K562 (cell line): ENCODE results near the gene TFAM. TPM values are rescaled to one million over a fixed set of nuclear protein-coding genes. Genes with fewer than 3 reads are reported as not detected.

ENCODE experiments used
- ATAC-seq: fragments of 200-7000 bp; cut with Tn5 transposase; 3 replicates; pipeline ENCODE4 v1.9.1; 2020; ENCODE audit warnings: moderate library complexity
- BruUV-seq: library from RNA; stranded (reverse); fragments of 400-500 nt; replicated peaks from 2 replicates; lab custom pipeline; 2021; lab: Mats Ljungman, UMichigan
- CTCF ChIA-PET: fragments of 300-600 bp; formaldehyde crosslinking; extraction: SDS; loops from one replicate; lab custom pipeline; 2021; ENCODE audit warnings: low intra/inter-chr PET ratio; lab: Yijun Ruan, JAX
- POLR2A ChIA-PET: fragments of 300-600, 350-650 bp; sonication (Branson Sonifier 250); formaldehyde crosslinking; extraction: SDS; loops from one replicate; lab custom pipeline; 2021; ENCODE audit warnings: antibody characterized with exemption, inconsistent platforms; lab: Yijun Ruan, JAX
- DNase-seq, 4 experiments: peaks; one replicate each; pipeline versions ENCODE4 v3.0.0 to v3.0.0-alpha.2; 2011 to 2018; ENCODE audit warnings: low spot score in 3 of 4, mixed read lengths in 3 of 4; ENCODE audit errors: extremely low read depth in 1 of 4
- FAIRE-seq: peaks from 2 replicates; lab custom pipeline; 2011; peaks lifted over from hg19 to GRCh38; lab: Jason Lieb, UNC
- H2AFZ ChIP-seq: 2 replicates; pipeline ENCODE4 v1.6.0; 2011; ENCODE audit warnings: low read depth, low read length, control low read depth, inconsistent platforms
- H3K27ac ChIP-seq: fragments of 200-600 bp; 3 replicates; pipeline ENCODE4 v1.8.0; 2011; ENCODE audit warnings: low read depth, mild to moderate bottlenecking, control low read depth, inconsistent platforms, low read length, moderate library complexity, mixed read lengths; ENCODE audit errors: extremely low read depth
- H3K27me3 ChIP-seq, 2 experiments: fragments of 300-600 bp in 1 of 2; 2 replicates in 1 of 2; 3 replicates in 1 of 2; pipeline versions ENCODE4 v1.6.0 to v1.8.0; 2011; ENCODE audit warnings: inconsistent platforms in 2 of 2, low read length in 2 of 2, mild to moderate bottlenecking in 1 of 2, mixed read lengths in 1 of 2, moderate library complexity in 1 of 2; ENCODE audit not compliant: control insufficient read depth in 2 of 2, insufficient read depth in 2 of 2
- H3K36me3 ChIP-seq: fragments of 300-600 bp; 3 replicates; pipeline ENCODE4 v1.8.0; 2011; ENCODE audit warnings: mild to moderate bottlenecking, low read length, inconsistent platforms; ENCODE audit not compliant: control insufficient read depth, insufficient read depth
- H3K4me1 ChIP-seq, 2 experiments: fragments of 200-600 bp in 1 of 2; replicated peaks in 1 of 2; 2 replicates in 1 of 2; 3 replicates in 1 of 2; pipeline versions ENCODE4 v1.5.1 to v1.8.0; 2011; ENCODE audit warnings: inconsistent platforms in 2 of 2, low read length in 2 of 2, mild to moderate bottlenecking in 1 of 2, mixed read lengths in 1 of 2, moderate library complexity in 1 of 2; ENCODE audit not compliant: control insufficient read depth in 2 of 2, insufficient read depth in 2 of 2
- H3K4me2 ChIP-seq: 2 replicates; pipeline ENCODE4 v1.6.1; 2011; ENCODE audit warnings: low read length, control low read depth, inconsistent platforms, mixed read lengths; ENCODE audit not compliant: insufficient read depth
- H3K4me3 ChIP-seq: fragments of 200-600 bp; sonication (generic), shearing (Covaris generic); 2 replicates; pipeline ENCODE4 v1.5.1; 2016; ENCODE audit warnings: control low read depth, inconsistent platforms
- H3K79me2 ChIP-seq: fragments of 200-600 bp; 3 replicates; pipeline ENCODE4 v1.8.0; 2011; ENCODE audit warnings: low read length, inconsistent platforms; ENCODE audit not compliant: control insufficient read depth, insufficient read depth
- H3K9ac ChIP-seq, 2 experiments: 2 replicates each; pipeline versions ENCODE4 v1.6.0 to v1.6.1; 2011; ENCODE audit warnings: low read depth in 2 of 2, low read length in 2 of 2, control low read depth in 1 of 2, inconsistent platforms in 1 of 2, mild to moderate bottlenecking in 1 of 2, mixed read lengths in 1 of 2; ENCODE audit not compliant: insufficient read depth in 1 of 2
- H3K9me1 ChIP-seq: one replicate; pipeline ENCODE4 v1.6.0; 2011; ENCODE audit warnings: inconsistent platforms, mild to moderate bottlenecking, low read length, moderate library complexity; ENCODE audit not compliant: control insufficient read depth, insufficient read depth
- H3K9me3 ChIP-seq: replicated peaks from 2 replicates; pipeline ENCODE4 v1.5.1; 2011; ENCODE audit warnings: low read depth, low read length, inconsistent platforms; ENCODE audit not compliant: control insufficient read depth, insufficient read depth
- H4K20me1 ChIP-seq: replicated peaks from 2 replicates; pipeline ENCODE4 v1.6.1; 2011; ENCODE audit warnings: low read length, inconsistent platforms, mixed read lengths; ENCODE audit not compliant: control insufficient read depth, insufficient read depth
- CREBBP ChIP-seq: IDR thresholded peaks from one replicate; pipeline ENCODE4 v1.6.1; 2012; ENCODE audit warnings: low read depth, mild to moderate bottlenecking, control low read depth, inconsistent platforms, low read length
- CREM ChIP-seq: IDR thresholded peaks from 2 replicates; pipeline ENCODE4 v1.6.1; 2014; ENCODE audit warnings: antibody characterized with exemption, low read depth
- CSDE1 ChIP-seq, 2 experiments: fragments of 450-650 bp; IDR thresholded peaks; 2 replicates each; pipeline ENCODE4 v1.6.1; 2016; ENCODE audit warnings: mild to moderate bottlenecking in 1 of 2
- E2F4 ChIP-seq: sonication (generic); formaldehyde crosslinking; IDR thresholded peaks from 2 replicates; pipeline ENCODE4 v1.8.0; 2022; ENCODE audit warnings: mild to moderate bottlenecking, low read depth, missing genetic modification reagents
- GABPB2 ChIP-seq: fragments of 250-450 bp; sonication (Bioruptor Pico); conservative IDR thresholded peaks from 2 replicates; pipeline ENCODE4 v1.5.1; 2021; ENCODE audit warnings: mild to moderate bottlenecking
- MEF2A ChIP-seq: IDR thresholded peaks from 2 replicates; pipeline ENCODE4 v1.6.1; 2011; ENCODE audit warnings: low read depth, mild to moderate bottlenecking, low read length, moderate library complexity; ENCODE audit not compliant: control insufficient read depth
- NR4A1 ChIP-seq, 2 experiments: fragments of 250-450 bp in 1 of 2; fragments of 450-650 bp in 1 of 2; sonication (Bioruptor Pico) in 1 of 2; IDR thresholded peaks; 2 replicates each; pipeline versions ENCODE4 v1.4.0 to v1.6.1; 2016 to 2020; ENCODE audit warnings: mild to moderate bottlenecking in 2 of 2, missing compliant biosample characterization in 1 of 2, missing genetic modification characterization in 1 of 2, moderate library complexity in 1 of 2
- PHB2 ChIP-seq: fragments of 450-650 bp; IDR thresholded peaks from 2 replicates; pipeline ENCODE4 v1.6.1; 2017; ENCODE audit warnings: low read depth
- PHF20 ChIP-seq: fragments of 450-650 bp; IDR thresholded peaks from 2 replicates; pipeline ENCODE4 v1.6.1; 2018; ENCODE audit not compliant: partially characterized antibody
- PKNOX1 ChIP-seq: fragments of 450-650 bp; IDR thresholded peaks from 2 replicates; pipeline ENCODE4 v1.6.1; 2016
- POLR3A ChIP-seq: IDR thresholded peaks from 2 replicates; pipeline ENCODE4 v1.6.1; 2011; ENCODE audit warnings: borderline replicate concordance, mild to moderate bottlenecking, moderate library complexity; ENCODE audit not compliant: insufficient read length, insufficient read depth; ENCODE audit errors: extremely low read depth
- RNF2 ChIP-seq: sonication (generic); IDR thresholded peaks from 2 replicates; pipeline ENCODE4 v1.6.1; 2016
- TEAD4 ChIP-seq, 2 experiments: sonication (generic) in 1 of 2; formaldehyde crosslinking in 1 of 2; IDR thresholded peaks; 2 replicates each; pipeline versions ENCODE4 v1.6.1 to v1.8.0; 2012 to 2022; ENCODE audit warnings: borderline replicate concordance in 1 of 2, inconsistent platforms in 1 of 2, low read length in 1 of 2, mild to moderate bottlenecking in 1 of 2, missing genetic modification reagents in 1 of 2
- ZNF146 ChIP-seq: IDR thresholded peaks from one replicate; pipeline ENCODE4 v1.6.1; 2018; ENCODE audit warnings: missing compliant biosample characterization; ENCODE audit not compliant: unreplicated experiment
- WGBS: fragments of 100-300 bp; shearing (Covaris generic); methylation state at CpG from one replicate; pipeline ENCODE4 v1.1.6; 2016; ENCODE audit warnings: low coverage, mixed read lengths; ENCODE audit not compliant: insufficient coverage; ENCODE audit errors: missing lambda C conversion rate; 5-methylcytosine and 5-hydroxymethylcytosine counted together
- in situ Hi-C: fragments of 300-500 bp; cut with MboI; formaldehyde crosslinking; loops from 4 replicates; pipeline ENCODE4 v1.15.0; 2018; ENCODE audit warnings: inconsistent platforms, mixed read lengths
- intact Hi-C: fragments of 100-400 bp; cut with micrococcal nuclease; formaldehyde crosslinking; loops from 2 replicates; pipeline ENCODE4 v1.14.2; 2022
- polyA plus RNA-seq, 8 experiments: library from polyadenylated mRNA; depleted of rRNA in 4 of 8; stranded (reverse) in 5 of 8; unstranded in 3 of 8; fragments of >200 nt; fragmentation: Nextera tagmentation in 2 of 8; fragmentation: Illumina TruSeq in 1 of 8; extraction: Ambion mirVana in 2 of 8; extraction: Trizol in 1 of 8; gene quantifications; 2 replicates each; pipeline versions ENCODE4 v1.2.1 to v1.2.3, GENCODE V29; 2011 to 2014; ENCODE audit warnings: inconsistent platforms in 1 of 8, missing spikeins in 1 of 8
- total RNA-seq, 7 experiments: library from RNA; depleted of rRNA in 6 of 7; stranded (reverse); fragments of >200 nt in 6 of 7; fragmentation: Illumina TruSeq in 2 of 7; extraction: Trizol in 2 of 7; gene quantifications; 2 replicates each; pipeline versions ENCODE4 v1.2.1 to v1.2.3, GENCODE V29; 2011 to 2021; ENCODE audit warnings: low replicate concordance in 1 of 7
- TF ChIP-seq, protein P1 (sequence below): fragments of 250-450 bp; sonication (Bioruptor Pico); IDR thresholded peaks from 2 replicates; pipeline ENCODE4 v1.5.0; 2021; ENCODE audit warnings: mild to moderate bottlenecking, borderline replicate concordance

Gene TFAM
- total and polyA plus RNA-seq, 9 of the 15 experiments (the other 6 are each of a cell fraction or from before 2014, with no cell fraction given) = 74.3 to 227 (median 155) TPM

DNA sequence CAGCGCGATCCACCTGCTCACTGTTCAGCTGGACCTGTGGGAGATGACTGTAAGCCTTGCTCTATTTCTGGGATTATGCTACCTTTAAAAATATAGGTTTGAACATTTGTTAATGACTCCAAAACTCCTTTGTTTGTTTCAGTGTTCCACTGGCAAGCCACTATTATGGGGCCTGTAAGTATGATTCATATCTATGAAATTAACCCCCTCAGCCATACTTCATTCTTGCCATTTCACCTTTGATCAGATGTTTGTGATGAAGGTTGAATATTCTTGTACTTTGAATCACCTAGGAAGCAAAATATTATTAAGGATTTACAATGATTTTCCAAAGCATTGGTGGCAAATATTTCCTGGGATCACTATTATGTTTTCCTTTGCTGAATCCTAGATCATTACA, 23.9 kb upstream of the TFAM start:
- no peaks in the 10 kb centered on the region for H3K9me1 ChIP-seq
- TF ChIP-seq E2F4 (CRISPR knock-in tag) (no peak), MEF2A (no peak), TEAD4 (IDR thresholded peaks at IDR 0.05; ENCODE audit: low read length) (no peak), TEAD4 (CRISPR knock-in tag; IDR thresholded peaks at IDR 0.05; ENCODE audit: borderline replicate concordance) (no peak), RNF2 (no peak), GABPB2 (CRISPR knock-in tag) (no peak), CREBBP (no peak), PKNOX1 (no peak), PHB2 (no peak), ZNF146 (CRISPR knock-in tag) (no peak), NR4A1 (CRISPR knock-in tag; IDR thresholded peaks at IDR 0.05) (no peak), NR4A1 (tag; IDR thresholded peaks at IDR 0.05) (no peak), POLR3A (no peak), CREM (no peak), CSDE1 (IDR thresholded peaks at IDR 0.05) (no peak), PHF20 (no peak)
- TF ChIP-seq, protein P1, sequence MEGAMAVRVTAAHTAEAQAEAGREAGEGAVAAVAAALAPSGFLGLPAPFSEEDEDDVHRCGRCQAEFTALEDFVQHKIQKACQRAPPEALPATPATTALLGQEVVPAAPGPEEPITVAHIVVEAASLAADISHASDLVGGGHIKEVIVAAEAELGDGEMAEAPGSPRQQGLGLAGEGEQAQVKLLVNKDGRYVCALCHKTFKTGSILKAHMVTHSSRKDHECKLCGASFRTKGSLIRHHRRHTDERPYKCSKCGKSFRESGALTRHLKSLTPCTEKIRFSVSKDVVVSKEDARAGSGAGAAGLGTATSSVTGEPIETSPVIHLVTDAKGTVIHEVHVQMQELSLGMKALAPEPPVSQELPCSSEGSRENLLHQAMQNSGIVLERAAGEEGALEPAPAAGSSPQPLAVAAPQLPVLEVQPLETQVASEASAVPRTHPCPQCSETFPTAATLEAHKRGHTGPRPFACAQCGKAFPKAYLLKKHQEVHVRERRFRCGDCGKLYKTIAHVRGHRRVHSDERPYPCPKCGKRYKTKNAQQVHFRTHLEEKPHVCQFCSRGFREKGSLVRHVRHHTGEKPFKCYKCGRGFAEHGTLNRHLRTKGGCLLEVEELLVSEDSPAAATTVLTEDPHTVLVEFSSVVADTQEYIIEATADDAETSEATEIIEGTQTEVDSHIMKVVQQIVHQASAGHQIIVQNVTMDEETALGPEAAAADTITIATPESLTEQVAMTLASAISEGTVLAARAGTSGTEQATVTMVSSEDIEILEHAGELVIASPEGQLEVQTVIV (CRISPR knock-in tag) = no peak
- H3K79me2 ChIP-seq = no peaks in the 10 kb centered on the region
- intact Hi-C loops = no loop called here
- FAIRE-seq (no peak), ATAC-seq (no peak), DNase-seq (no peak)
- H3K27ac ChIP-seq = no peak overlapping the region
- ChIA-PET POLR2A (interaction anchor here (1.2 kb wide), 1 partner anchor 23 kb away, joined by 5 read pairs; the partner anchor contains the start of gene TFAM), CTCF (no interaction called here)
- 100% methylated on average over 2 of the region's 2 CpGs for WGBS
- H3K4me3 ChIP-seq = no peak overlapping the region
- H3K4me2 ChIP-seq = no peak overlapping the region
- H3K9ac ChIP-seq = no peak overlapping the region
- H3K36me3 ChIP-seq = peaks cover 20% of the 10 kb centered on the region; the same call in 2 of the 3 replicates
- H4K20me1 ChIP-seq = no peaks in the 10 kb centered on the region
- H3K9me3 ChIP-seq = no peaks in the 10 kb centered on the region
- no peak overlapping the region for H2AFZ ChIP-seq
- H3K27me3 ChIP-seq = no peaks in the 10 kb centered on the region
- no TSS peak for BruUV-seq
- H3K4me1 ChIP-seq = no peaks in the 10 kb centered on the region
- in situ Hi-C loops = no loop called here
